HG03280 (cell line): Measurements from ENCODE around the gene THBS2.
"Not testable (repeated sequence)": the region's sequence is repeated elsewhere in the genome, so short reads cannot be mapped to it uniquely, and the experiment has no call there.

Experiments used
- ATAC-seq: cut with Tn5 transposase; IDR thresholded peaks from one replicate; pipeline ENCODE4 v1.9.1; 2021; ENCODE audit warnings: mild to moderate bottlenecking, moderate library complexity; ENCODE audit not compliant: unreplicated experiment

Gene THBS2

DNA sequence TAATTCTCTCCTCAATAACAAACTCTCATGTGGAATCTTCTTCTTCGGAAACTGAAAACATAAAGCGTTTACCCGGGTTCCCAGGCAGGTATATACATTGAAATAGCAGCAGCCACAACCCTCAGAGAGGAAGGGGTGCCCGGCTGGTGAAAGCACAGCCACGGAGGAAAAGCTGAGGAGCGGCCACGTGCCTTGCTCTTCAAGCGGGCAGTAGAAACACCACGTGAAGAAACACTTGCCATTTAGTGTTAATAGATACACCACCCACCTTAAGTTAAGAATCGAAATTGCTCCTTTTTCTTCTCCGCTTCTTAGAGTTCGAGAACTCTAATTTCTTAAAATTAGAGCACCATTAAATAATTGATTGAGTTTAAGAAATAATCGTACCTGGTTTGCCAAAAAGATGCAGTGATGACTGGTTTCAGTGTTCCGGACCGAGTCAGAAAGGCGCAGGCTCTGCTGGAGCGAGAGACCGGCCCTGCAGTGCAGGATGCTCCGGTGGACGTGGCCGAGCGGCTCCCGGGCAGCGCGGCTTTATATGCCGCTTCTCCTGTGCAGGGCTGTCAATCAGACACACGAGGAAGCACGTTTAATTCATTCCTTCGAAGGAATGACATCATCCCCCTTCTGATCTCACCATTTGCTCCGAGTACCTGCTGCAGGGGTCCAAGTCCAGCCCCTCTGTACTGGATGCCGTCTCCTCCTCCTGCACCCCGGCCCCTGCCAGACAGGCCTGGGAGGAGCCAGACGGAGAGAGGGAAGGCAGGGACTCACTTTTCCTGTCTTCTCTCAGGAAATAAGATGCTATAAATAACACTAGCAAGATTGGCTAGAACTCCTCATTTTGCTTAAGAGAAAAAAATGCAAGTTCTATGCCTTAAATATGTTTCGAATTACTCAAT, at the start of gene THBS2:
Gene THBS2 (minus strand): TSS at position 510 of the 902 bp plus-strand sequence. CDS start 3,062 bp downstream, outside the sequence.
- no peak for ATAC-seq

DNA sequence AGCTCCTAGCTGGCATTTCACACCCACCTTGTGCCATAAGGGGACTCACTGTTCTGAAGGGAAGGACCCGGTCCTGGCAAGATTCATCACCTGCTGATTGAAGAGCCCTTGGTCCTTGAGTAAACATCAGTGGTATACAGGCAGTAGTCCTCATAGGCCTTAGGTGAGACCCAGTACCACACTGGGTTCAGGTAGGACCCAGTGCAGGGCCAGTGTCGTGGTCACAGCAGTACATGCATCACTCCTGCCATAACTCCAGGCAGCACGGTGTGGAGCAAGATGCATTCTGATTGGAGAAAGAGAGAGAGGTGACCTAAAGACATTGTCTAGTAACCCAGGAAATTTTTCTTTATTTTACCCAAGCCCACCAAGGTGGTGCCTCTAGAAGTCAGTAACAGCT, 49.1 kb upstream of the THBS2 start:
- no peak for ATAC-seq

DNA sequence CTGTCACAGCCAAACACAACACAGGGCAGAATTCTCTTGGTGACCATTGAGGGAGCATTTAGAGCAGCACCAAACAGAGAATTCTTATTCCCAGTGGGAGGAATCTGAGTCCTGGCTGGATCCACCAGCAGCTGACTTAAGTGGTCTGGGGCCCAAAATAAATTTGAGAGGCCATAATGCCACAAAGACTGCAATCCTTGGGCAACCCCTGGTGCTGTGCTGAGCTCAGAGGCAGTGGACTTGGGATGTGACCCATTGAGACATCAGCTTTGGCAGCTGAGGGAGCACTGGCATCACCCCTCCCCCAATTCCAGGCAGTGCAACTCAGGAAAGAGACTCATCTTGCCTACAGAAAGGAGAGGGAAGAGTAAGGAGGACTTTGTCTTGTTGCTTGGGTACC, 48.6 kb upstream of the THBS2 start:
- no peak for ATAC-seq

DNA sequence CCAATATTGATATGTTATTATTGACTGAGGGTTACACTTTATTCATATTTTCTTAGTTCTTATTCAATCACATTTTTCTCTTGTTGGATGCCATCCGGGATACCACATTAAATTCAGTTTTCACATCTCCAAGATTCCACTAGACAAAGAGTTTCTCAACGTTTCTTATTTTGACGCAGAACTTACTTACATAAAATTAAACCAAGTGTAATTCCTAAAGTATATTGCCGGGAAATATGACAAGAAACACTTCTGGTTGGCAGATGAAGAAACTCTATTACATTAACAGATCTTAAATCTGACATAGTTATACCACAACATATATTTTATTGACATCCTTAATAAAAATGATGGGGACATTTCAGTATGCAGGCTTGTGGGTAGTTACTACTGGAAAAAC, 47.3 kb upstream of the THBS2 start:
- no peak for ATAC-seq

DNA sequence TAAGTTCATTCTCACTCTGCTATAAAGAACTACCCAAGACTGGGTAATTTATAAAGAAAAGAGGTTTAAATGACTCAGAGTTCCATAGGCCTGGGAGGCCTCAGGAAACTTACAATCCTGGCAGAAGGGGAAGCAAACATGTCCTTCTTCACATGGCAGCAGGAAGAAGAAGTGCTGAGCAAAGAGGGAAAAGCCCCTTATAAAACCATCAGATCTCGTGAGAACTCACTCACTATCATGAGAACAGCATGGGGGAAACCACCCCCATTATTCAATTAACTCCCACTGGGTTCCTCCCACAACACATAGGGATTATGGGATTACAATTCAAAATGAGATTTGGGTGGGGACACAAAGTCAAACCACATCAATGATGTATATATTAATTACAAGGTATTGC, 45.0 kb upstream of the THBS2 start:
- ATAC-seq = not testable (repeated sequence)

DNA sequence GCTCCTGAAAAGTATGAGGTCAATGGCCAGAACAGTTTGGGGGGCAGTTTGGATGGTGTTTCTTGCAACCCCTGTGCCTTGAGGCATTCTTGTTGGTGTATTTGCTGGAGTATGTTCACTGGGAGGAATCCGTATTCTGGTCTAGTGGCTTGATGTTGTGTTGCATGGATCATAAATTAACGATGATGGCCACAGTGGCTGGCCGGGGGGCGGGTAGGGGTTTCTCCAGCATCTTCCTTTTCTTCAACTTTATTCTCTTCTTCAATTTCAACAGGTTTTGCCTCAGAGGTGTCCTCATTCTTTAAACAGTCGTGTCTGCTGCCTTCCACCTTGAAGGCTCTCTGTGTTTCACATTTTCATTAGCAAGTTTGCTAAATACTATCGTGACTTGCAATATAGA, 43.0 kb upstream of the THBS2 start:
- ATAC-seq = no peak

DNA sequence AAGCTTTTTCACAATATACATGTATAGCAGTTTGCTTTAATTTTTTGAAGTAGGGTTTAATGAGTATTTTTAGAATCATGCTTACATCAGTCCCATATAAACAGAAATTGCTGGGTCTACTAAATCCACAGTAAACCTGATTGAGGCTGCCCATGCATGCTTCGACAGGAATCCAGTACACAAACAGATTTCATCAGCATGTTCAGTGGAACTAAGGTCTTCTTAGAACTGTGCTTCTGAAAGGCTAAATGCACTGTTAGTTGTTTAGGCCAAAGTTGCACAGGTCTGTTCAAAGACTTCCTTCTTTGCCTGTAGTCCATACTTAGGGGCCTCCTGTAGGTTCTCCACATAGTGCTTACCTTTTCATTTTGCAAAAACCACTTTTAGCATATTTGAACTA, 42.5 kb upstream of the THBS2 start:
- ATAC-seq = no peak

DNA sequence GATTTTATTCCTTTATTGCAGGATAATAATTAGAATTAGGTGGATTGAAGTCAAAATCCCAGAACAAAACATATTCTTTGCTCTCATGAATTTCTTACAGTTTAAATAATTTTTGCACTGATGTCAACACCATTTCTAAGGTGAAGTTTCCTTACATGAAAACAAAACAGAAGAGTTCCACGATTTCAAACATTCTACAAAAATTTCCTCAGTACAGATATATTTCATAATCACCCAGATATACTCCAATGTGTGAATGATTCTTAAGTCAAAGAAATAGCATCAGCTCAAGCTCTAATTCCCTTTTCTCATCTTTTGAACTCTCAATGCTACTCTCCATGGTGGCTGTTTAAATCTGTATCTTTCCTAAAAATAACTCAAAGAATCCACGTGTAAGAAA, 39.5 kb upstream of the THBS2 start:
- ATAC-seq = no peak

DNA sequence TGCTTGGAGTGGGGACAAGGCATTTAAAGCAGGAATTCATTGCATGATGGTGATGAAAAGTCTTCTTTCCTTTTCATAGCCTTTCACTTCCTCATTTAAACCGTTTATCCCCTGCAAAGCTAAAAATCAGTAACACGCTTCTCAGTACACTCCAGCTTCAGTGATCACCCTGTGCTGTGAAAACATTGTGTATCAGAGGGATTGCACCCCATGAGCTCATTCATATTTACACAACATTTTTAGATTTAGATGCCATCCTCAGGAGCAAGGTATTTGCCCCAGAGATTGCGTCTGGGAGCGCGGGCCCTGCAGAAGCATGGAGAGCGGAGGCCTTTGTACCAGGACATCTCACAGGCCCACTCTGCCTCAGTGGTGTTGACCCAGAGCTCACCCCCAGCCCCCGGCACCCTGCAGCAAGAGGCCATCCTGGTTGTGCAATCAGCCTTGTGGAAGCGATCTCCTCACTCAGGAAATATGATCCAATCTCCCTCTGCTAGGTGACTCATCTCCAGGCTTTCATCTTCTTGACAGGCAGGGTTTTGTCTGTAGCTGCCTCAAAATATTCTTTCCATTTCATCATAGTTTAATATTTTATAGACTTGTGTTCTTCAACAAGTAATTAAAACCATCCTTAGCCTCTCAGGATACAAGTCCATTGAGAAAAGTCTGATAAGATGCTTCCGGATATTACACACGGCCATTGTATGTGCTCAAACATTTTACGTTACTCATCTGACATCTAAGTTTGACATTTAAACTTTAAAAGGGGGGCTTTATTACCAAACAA, 38.9 kb upstream of the THBS2 start:
- ATAC-seq = no peak

DNA sequence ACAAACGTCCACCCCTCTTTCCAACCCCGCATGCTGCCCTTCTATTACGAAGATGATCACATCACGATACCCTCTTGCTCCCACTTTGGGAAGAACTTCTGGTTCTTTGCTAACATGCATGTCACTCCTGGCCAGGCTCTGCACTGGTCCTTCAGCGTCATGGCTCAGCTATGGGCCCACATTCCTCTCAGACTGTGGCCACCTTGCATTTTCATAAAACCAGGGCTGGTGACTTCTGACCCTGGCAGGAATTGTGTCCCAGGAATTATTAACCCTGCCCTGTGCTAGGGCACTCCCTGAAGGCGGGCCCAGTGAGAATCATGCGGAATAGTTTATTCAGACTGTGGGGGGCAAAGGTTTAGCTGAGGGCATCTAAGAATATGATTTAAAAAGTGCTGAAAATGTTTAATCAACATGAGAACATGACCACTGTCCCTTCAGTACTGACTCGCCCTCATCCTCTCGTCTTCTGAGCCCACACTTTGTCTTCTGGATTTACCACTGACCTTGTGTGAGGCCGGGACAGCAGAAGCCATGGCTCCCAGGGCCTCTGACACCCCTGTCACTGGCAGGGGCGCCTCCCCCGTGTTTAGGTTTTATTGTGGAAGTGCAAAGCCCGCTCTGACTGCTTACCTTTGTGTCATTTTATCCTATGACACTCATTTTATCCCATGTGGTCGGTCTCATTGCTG, 38.1 kb upstream of the THBS2 start:
- ATAC-seq = no peak

DNA sequence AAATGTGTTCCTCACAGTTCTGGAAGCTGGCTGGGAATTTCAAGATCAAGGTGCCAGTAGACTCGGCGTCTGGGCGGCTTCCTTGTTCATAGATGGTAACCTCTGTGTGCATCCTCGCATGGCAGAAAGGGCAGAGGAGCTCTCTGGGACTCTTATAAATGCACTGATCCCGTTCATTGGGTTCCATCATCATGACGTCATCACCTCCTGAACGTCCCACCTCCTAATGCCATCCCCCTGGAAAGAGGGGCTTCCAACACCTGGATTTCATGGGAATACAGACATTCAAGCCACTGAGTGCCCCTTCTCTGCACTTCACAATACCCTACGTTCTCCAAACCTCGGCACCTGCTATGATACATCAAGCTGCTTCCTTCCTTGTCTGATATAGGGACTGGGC, 37.5 kb upstream of the THBS2 start:
- ATAC-seq = no peak

DNA sequence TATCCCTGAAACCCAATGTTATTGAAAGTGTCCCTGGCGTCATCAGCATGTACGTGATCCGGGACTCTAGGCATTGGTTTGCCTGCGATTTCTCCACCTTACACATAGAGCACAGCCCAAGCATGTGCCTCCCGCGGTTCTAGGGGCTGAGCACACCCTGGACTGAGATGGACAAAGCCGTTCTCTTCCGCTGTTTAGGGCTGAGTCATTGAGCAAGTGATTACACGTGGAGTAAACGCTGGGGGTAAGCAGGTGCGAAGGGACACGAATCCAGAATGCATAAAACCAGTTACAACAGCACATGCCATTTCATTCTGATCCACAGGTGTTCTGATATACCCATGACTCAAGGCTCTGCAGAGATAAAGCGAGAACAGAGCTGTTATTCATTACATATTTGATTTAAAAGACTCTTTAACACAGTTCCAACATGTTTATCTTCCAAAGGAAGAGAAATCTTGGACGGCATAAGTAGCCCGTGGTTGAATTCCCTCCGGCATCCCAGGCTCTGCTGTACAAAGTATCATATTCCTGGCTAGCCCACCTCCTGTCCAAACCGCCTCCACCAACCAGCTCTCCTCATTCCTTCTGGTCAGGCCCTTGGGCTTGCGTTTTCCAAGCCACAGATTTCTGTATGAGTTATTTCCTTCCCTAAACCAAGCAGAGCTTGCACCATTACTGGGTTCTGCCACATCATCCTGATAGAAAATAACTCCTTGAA, 36.1 kb upstream of the THBS2 start:
- no peak for ATAC-seq

DNA sequence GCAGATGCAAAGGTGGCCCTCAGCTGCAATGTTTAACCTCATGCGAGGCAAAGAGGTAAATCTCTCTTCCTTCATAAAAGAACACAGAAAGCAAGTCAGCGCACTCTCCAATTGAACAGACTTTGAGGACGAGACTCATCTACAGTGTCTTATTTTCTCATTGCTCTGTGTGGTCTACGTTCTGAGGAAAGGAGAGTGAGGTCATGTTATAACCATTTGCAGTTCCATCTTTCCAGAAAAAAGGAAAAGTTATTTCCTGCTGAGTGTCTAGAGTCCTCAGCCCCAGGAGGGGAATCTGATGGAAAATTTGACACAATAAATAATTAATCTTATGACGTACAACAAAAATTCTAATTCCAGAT, 35.6 kb upstream of the THBS2 start:
- ATAC-seq = no peak

DNA sequence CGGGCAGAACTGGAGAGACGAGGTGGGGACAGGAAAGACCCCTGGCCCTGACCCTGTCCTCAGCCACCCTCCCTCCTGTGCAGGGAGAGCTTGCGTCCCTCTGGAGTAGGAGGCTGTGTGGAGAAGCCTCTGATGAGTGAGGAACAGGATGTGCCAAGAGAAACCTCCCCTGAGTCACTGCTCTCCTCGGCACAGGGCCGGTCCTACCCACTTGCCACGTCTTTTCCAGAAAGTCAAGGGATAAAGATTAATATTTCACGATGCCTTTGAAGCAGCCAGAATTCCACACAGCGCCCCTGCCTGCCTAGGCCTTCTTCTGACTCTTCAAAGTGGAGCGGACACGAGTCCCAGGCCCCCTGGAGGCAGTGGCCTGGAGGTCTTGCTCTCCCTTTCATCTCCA, 34.9 kb upstream of the THBS2 start:
- no peak for ATAC-seq

DNA sequence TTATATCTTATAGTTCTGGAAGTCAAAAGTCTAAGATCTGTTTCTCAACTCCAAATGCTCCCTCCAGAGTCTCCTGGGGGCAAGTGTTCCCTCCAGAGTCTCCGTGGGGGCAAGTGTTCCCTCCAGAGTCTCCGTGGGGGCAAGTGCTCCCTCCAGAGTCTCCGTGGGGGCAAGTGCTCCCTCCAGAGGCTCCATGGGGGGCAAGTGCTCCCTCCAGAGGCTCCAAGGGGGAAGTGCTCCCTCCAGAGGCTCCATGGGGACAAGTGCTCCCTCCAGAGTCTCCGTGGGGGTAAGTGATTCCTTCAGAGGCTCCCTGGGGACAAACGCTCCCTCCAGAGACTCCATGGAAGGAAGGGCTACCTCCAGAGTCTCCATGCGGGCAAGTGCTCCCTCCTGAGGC, 34.0 kb upstream of the THBS2 start:
- ATAC-seq = no peak

DNA sequence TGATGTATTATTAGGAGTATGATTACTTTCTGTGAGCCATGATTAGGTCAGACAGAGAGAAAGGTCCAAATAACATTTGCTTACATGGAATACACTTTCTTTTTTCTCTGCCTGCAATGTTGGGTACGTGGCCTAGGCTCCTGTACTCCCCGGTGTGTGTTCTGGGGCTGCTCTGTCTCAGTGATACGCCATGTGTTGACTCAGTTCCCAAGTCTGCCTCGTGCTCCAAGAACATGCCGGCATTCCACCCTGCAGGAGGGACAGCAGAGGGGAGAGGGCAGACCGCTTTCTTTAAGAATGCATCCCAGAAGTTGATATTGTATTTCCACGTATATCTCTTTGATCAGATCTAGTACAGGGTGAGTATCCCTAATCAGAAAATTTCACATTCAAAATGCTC, 33.3 kb upstream of the THBS2 start:
- no peak for ATAC-seq

DNA sequence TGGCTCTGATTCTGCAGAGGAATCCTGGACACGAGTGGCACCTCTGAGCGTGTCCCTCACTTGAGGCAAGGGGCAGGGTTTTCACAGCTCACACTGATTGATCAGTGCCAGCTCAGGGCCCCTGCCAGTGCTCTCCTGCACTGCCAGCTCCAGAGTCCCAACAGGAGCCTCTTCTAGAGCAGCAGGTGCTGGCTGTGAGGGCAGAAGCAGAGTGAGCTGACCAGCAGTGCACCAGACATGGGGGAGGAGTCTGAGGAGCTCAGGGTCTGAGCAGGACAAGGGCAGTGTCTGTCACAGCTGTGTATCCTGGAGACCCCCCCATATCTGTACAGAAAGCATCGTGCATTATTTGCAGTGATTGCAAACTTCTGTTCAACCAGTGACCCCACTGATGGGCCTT, 31.5 kb upstream of the THBS2 start:
- ATAC-seq = no peak

DNA sequence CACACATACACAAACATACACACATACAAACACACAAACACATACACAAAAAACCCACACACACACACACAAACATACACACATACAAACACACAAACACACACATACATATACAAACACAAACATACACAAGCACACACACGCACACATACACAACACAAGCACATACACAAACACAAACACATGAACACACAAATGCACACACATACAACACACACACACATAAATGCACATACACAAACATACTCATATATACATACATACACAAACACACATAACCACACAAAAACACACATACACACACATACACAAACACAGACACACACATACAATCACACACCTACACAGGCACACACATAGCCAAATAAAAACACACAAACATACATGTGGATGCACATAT, 30.3 kb upstream of the THBS2 start:
- no peak for ATAC-seq

DNA sequence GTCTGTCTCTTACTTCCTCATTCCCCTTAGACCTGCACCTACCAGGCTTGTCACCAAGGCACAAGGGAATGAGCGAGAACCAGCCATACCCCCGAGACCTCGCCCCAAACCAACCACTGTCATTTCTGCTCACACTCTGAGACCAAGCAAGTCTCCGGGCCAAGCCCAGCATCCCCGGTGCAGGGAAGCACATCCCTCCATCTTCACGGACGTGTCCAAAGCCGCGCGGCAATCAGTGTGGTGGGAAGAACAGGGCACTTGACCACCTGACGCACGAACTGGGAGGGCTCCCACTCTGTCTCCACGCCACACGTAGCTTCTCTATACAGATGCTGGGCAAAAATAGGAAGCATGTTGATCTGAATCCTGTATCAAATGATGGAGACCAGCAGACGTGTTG, 28.4 kb upstream of the THBS2 start:
- ATAC-seq = no peak

DNA sequence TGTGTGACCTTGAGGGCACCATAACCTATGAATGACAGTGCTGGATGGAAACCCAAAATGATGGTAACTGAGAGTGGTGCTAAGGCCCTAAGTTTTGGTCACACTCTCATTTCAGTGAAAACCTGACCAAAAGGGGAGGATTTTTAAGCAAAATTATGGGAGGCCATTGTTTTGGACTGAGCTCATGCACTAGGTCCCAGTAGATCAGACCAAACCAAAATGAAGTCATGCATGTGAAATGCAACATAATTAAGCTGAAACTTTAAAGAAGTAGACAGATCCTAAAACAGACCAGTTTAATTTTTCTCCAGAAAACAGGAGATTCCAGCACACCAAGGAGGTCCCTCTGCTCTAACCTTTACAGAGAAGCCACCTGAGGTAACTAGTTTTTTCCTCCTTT, 24.0 kb upstream of the THBS2 start:
- no peak for ATAC-seq

DNA sequence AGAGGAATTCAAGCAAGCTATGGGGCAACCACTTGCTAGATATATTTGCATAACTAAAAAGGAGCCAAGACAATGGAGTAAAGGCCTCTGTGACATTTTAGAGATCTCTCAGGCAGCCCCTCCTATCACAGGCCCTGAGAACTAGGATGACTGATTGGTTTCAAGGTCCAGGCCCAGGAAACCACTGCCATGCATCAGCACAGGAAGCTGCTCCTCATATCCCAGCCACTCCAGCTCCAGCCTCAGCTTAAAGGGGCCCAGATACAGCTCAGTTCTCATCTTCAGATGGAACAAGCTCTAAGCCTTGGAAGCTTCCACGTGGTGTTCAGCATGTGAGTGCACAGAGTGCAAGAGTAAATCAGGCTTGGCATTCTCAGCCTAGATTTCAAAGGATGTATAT, 21.1 kb upstream of the THBS2 start:
- no peak for ATAC-seq
